H54 (cell line): ENCODE data around the gene WWOX.

ENCODE experiments used
- DNase-seq: peaks from one replicate; pipeline ENCODE4 v3.0.0; 2011; ENCODE audit warnings: low spot score, mixed read lengths; ENCODE audit not compliant: insufficient read length
- FAIRE-seq: peaks from 3 replicates; lab custom pipeline; 2011; peaks lifted over from hg19 to GRCh38; lab: Jason Lieb, UNC
- POLR2A ChIP-seq: IDR thresholded peaks from 2 replicates; pipeline ENCODE4 v1.6.1; 2011; ENCODE audit warnings: low read depth, mild to moderate bottlenecking, low read length

The WWOX gene

GRCh38 chr16:78967948-78968347 lies 868.5 kb downstream of the WWOX start:
- FAIRE-seq = no peak
- TF ChIP-seq POLR2A = no peak

GRCh38 chr16:78969721-78970120 lies 870.3 kb downstream of the WWOX start:
- DNase-seq (no peak), FAIRE-seq (no peak)
- TF ChIP-seq POLR2A = no peak

More at GRCh38 chr16:78967948-78968347, 868.5 kb downstream of the WWOX start:
- no peak for DNase-seq

GRCh38 chr16:78970650-78971049 lies 871.2 kb downstream of the WWOX start:
- FAIRE-seq = no peak
- no peak for TF ChIP-seq POLR2A
- DNase-seq = no peak

- TF ChIP-seq POLR2A = no peak
- DNase-seq (no peak), FAIRE-seq (no peak)
These were observed 872.6 kb downstream of the WWOX start for GRCh38 chr16:78972006-78972405.

- no peak for FAIRE-seq
- no peak for TF ChIP-seq POLR2A
- DNase-seq = no peak
These were observed 873.5 kb downstream of the WWOX start for GRCh38 chr16:78972986-78973385.

- DNase-seq (no peak), FAIRE-seq (no peak)
- TF ChIP-seq POLR2A = no peak
These were observed 876.8 kb downstream of the WWOX start for GRCh38 chr16:78976212-78976611.

GRCh38 chr16:78980825-78981224 lies 881.4 kb downstream of the WWOX start:
- DNase-seq (no peak), FAIRE-seq (no peak)
- TF ChIP-seq POLR2A = no peak

GRCh38 chr16:78982096-78982744 lies 882.8 kb downstream of the WWOX start:
- DNase-seq = no peak
- no peak for TF ChIP-seq POLR2A
- FAIRE-seq = no peak

- DNase-seq (no peak), FAIRE-seq (no peak)
- no peak for TF ChIP-seq POLR2A
These were observed 884.9 kb downstream of the WWOX start for GRCh38 chr16:78984324-78984723.

- FAIRE-seq (no peak), DNase-seq (no peak)
These were observed 885.5 kb downstream of the WWOX start for GRCh38 chr16:78984887-78985464.

GRCh38 chr16:78985716-78986605 lies 886.5 kb downstream of the WWOX start:
- no peak for TF ChIP-seq POLR2A
- no peak for DNase-seq
- FAIRE-seq = no peak

More at GRCh38 chr16:78984887-78985464, 885.5 kb downstream of the WWOX start:
- TF ChIP-seq POLR2A = no peak

- no peak for TF ChIP-seq POLR2A
- no peak for DNase-seq
- FAIRE-seq = no peak
These were observed 888.2 kb downstream of the WWOX start for GRCh38 chr16:78987666-78988065.

- DNase-seq (no peak), FAIRE-seq (no peak)
- no peak for TF ChIP-seq POLR2A
These were observed 889.0 kb downstream of the WWOX start for GRCh38 chr16:78988361-78988969.

- FAIRE-seq = no peak
- TF ChIP-seq POLR2A = no peak
- no peak for DNase-seq
These were observed 890.9 kb downstream of the WWOX start for GRCh38 chr16:78990309-78990701.
